Aorta (tissue), 5 donors: ENCODE data around the gene HYAL4. TPM values are rescaled to one million over a fixed set of nuclear protein-coding genes. Genes with fewer than 3 reads are reported as not detected.
"Not testable (repeated sequence)": the region's sequence is repeated elsewhere in the genome, so short reads cannot be mapped to it uniquely, and the experiment has no call there.

Experiments
- ATAC-seq: fragments of 200-7000 bp; cut with Tn5 transposase; one replicate; pipeline ENCODE4 v1.9.1; 2022; ENCODE audit warnings: moderate library complexity; ENCODE audit not compliant: low FRiP score
- DNase-seq, 2 donors: peaks; one replicate each; pipeline ENCODE4 v3.0.0-alpha.2; 2020
- H3K27ac ChIP-seq, 2 donors: one replicate each; pipeline ENCODE4 v1.5.1; 2013; ENCODE audit warnings: low read length in 2 of 2, mild to moderate bottlenecking in 2 of 2, moderate library complexity in 2 of 2, control low read depth in 1 of 2, inconsistent platforms in 1 of 2, low read depth in 1 of 2
- H3K27me3 ChIP-seq, 2 donors: one replicate each; pipeline ENCODE4 v1.6.1; 2013; ENCODE audit warnings: control low read depth in 1 of 2, low read length in 1 of 2, mild to moderate bottlenecking in 1 of 2, moderate library complexity in 1 of 2; ENCODE audit not compliant: insufficient read depth in 2 of 2, control insufficient read depth in 1 of 2
- H3K36me3 ChIP-seq, 2 donors: one replicate each; pipeline ENCODE4 v1.6.1; 2013; ENCODE audit warnings: control low read depth in 1 of 2, low read length in 1 of 2, mild to moderate bottlenecking in 1 of 2; ENCODE audit not compliant: insufficient read depth in 2 of 2, control insufficient read depth in 1 of 2
- H3K4me1 ChIP-seq, 2 donors: one replicate each; pipeline ENCODE4 v1.6.1; 2013; ENCODE audit warnings: low read length in 2 of 2, control low read depth in 1 of 2, mild to moderate bottlenecking in 1 of 2, moderate library complexity in 1 of 2; ENCODE audit not compliant: insufficient read depth in 2 of 2, control insufficient read depth in 1 of 2
- H3K4me3 ChIP-seq, 2 donors: one replicate each; pipeline ENCODE4 v1.5.1; 2013; ENCODE audit warnings: low read length in 2 of 2, control low read depth in 1 of 2, mild to moderate bottlenecking in 1 of 2
- H3K9me3 ChIP-seq: one replicate; pipeline ENCODE4 v1.6.1; 2013; ENCODE audit warnings: mild to moderate bottlenecking, low read length; ENCODE audit not compliant: control insufficient read depth
- WGBS, 2 donors: extraction: QIAGEN DNeasy Blood & Tissue Kit; methylation state at CpG; one replicate each; pipeline ENCODE4 v1.1.7; 2013; 5-methylcytosine and 5-hydroxymethylcytosine counted together
- intact Hi-C, 2 donors: fragments of 100-400 bp; cut with DNase I; formaldehyde crosslinking; loops; one replicate each; pipeline versions ENCODE4 v1.14.2 to v1.15.0; 2022
- polyA plus RNA-seq, 2 donors: library from polyadenylated mRNA; stranded (reverse); fragments of 200-250 nt; gene quantifications; one replicate each; pipeline ENCODE4 v1.2.3, GENCODE V29; 2013
- total RNA-seq, 2 donors: library from RNA; stranded (reverse); fragmentation: NEBNext Ultra II Directional; extraction: Animal tissue kit (Norgen Biotek cat#: 25700); gene quantifications; one replicate each; pipeline ENCODE4 v1.2.1, GENCODE V29; 2021
- donor health status: healthy with polysubstance abuse.
- donor health status: Bipolar disorder and iron deficiency.
- donor health status: DM: no; HTN: no; CAD: no.
- donor health status: DM: no; HTN: no; CAD: no.
- donor health status: DM: yes; HTN: yes; CAD: no.

The HYAL4 gene
- total and polyA plus RNA-seq, 4 donors, result not detected

DNA sequence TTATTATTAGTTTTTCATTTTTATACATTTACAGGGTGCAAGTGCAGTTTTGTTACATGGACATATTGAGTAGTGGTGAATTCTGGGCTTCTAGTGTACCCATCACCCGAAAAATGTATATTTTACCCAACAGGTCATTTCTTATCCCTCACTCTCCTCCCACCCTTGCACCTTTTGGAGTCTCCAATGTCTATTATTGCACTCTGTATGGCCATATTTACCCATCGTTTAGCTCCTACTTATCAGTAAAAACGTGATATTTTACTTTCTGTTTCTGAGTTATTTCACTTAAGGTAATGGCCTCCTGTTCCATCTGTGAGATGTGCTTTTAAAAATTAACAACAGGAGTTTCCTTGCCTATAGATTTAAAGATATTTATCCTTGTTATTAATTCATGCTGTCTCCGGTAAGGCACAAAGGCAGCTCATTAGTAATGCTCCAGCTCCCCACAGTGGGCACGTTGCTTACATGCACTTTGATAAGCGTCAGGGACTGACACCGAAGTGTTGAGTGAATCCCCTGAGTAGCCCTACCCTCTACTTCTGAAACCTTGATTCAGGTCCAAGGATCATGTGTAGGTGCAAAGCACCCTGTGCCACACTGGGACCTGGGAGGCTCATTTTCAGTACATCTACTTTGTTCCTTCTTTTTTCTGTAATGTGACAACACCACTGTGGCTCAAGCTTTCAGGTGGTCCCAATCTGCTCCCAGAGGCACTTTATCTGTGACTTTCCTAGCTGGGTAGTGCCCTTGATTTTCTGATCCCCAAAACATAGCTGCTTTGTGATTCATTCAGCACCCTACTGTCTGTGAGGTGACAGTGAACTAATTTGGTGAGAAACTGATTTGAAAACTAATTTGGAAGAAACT, 27.3 kb downstream of the HYAL4 start:
- DNase-seq (no peak), ATAC-seq (peak; percentile 62)
- H3K36me3 ChIP-seq, result no peaks in the 10 kb centered on the region
- H3K9me3 ChIP-seq, result no peaks in the 10 kb centered on the region
- no peaks in the 10 kb centered on the region for H3K27me3 ChIP-seq
- 15 to 17% methylated on average over 7 of the region's 7 CpGs for WGBS, 2 donors
- no peak overlapping the region for H3K4me3 ChIP-seq
- intact Hi-C loops, result no loop called here
- H3K4me1 ChIP-seq, result no peaks in the 10 kb centered on the region
- H3K27ac ChIP-seq, result no peak overlapping the region

DNA sequence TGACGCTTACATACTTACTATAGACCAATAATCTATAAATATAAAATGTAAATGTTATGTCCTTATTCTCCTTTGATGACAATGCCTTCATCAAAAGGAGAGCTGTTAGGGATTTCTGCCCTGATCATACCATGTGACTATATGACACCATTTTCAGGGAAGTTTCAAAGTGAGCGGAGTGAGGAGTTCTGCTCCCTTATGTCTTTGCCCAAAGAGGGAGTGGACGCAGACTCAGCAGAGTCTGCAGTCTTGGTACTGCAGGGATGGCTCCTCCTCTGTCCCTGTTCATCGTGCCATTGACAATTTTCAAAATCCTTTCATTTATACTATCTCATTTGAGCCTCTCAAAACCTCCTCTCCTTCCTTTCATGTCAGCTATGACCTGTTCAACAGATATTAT, 27.9 kb downstream of the HYAL4 start:
- DNase-seq, result no peak
- intact Hi-C loops, result no loop called here
- 68 to 73% methylated on average over 4 of the region's 4 CpGs for WGBS, 2 donors
- Histone ChIP-seq H3K27ac (no peak overlapping the region), H3K4me3 (no peak overlapping the region), H3K4me1 (no peaks in the 10 kb centered on the region), H3K27me3 (no peaks in the 10 kb centered on the region), H3K9me3 (no peaks in the 10 kb centered on the region), H3K36me3 (no peaks in the 10 kb centered on the region)
- no peak for ATAC-seq

GRCh38 chr7:123876557-123877256, 31.7 kb downstream of the HYAL4 start:
- Histone ChIP-seq H3K4me1 (no peaks in the 10 kb centered on the region), H3K4me3 (no peak overlapping the region), H3K36me3 (no peaks in the 10 kb centered on the region), H3K27ac (no peak overlapping the region), H3K9me3 (no peaks in the 10 kb centered on the region), H3K27me3 (no peaks in the 10 kb centered on the region)
- ATAC-seq (no peak), DNase-seq (no peak)
- 76% methylated on average over 7 of the region's 7 CpGs for WGBS, 2 donors
- intact Hi-C loops, result no loop called here

DNA sequence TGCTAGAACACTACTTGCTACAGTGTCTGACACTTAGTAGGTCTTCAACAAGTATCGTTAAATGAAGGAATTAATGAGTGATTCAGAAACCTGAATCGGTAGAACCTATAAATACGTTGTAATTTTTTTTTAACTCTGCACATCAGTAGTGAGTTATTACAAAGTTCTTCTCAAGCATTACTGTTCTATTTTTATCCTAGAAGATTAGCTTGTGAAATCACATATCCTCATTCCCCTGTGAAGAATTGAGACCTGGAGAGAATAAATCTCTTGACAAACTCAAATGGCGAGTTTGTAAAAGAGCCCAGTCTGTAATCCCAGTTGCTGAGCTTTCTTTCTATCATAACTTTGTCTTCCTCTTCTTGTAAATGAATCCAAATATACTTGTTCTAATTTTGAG, 34.7 kb downstream of the HYAL4 start:
- intact Hi-C loops, result no loop called here
- Histone ChIP-seq H3K4me1 (no peaks in the 10 kb centered on the region), H3K27ac (no peak overlapping the region), H3K36me3 (no peaks in the 10 kb centered on the region), H3K9me3 (no peaks in the 10 kb centered on the region), H3K4me3 (no peak overlapping the region), H3K27me3 (peaks cover 0 to 2% of the 10 kb centered on the region in 2 donors)
- DNase-seq (no peak), ATAC-seq (no peak)
- WGBS, 2 donors, result 46 to 53% methylated on average over 4 of the region's 4 CpGs

GRCh38 chr7:123881300-123881699, 36.3 kb downstream of the HYAL4 start:
- Histone ChIP-seq H3K4me1 (no peaks in the 10 kb centered on the region), H3K27ac (no peak overlapping the region), H3K27me3 (peaks cover 0 to 2% of the 10 kb centered on the region in 2 donors), H3K36me3 (no peaks in the 10 kb centered on the region), H3K9me3 (no peaks in the 10 kb centered on the region), H3K4me3 (no peak overlapping the region)
- no peak for DNase-seq
- 95% methylated on average over 2 of the region's 2 CpGs for WGBS, 2 donors
- intact Hi-C loops, result no loop called here
- ATAC-seq, result no peak

DNA sequence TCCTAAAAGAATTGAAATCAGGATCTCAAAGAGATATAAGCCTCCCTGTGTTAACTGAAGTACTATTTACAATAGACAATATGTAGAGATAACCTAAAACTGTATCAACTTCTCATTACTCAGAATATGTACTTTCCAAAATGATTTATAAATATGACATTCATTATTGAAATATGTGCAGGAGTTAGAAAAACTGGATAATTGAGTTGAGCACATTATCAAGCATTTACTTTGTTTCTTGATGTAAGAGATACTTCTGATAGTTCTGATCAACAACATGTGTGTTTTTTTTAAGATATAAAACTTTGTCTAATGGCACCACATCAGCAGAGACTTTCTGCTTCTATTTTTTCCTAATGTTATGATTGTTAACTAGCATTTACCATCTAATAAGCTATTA, 38.2 kb downstream of the HYAL4 start:
- no peaks in the 10 kb centered on the region for H3K4me1 ChIP-seq
- H3K27me3 ChIP-seq, result peaks cover 0 to 2% of the 10 kb centered on the region in 2 donors
- H3K27ac ChIP-seq, result no peak overlapping the region
- ATAC-seq (no peak), DNase-seq (no peak)
- H3K4me3 ChIP-seq, result no peak overlapping the region
- intact Hi-C loops, result no loop called here
- no peaks in the 10 kb centered on the region for H3K36me3 ChIP-seq
- H3K9me3 ChIP-seq, result no peaks in the 10 kb centered on the region

GRCh38 chr7:123888192-123888591, 43.2 kb downstream of the HYAL4 start:
- no peaks in the 10 kb centered on the region for H3K27me3 ChIP-seq
- H3K36me3 ChIP-seq, result no peaks in the 10 kb centered on the region
- no peaks in the 10 kb centered on the region for H3K4me1 ChIP-seq
- H3K4me3 ChIP-seq, result no peak overlapping the region
- intact Hi-C loops, result no loop called here
- no peak overlapping the region for H3K27ac ChIP-seq
- ATAC-seq (no peak), DNase-seq (no peak)
- H3K9me3 ChIP-seq, result peaks cover 2% of the 10 kb centered on the region

DNA sequence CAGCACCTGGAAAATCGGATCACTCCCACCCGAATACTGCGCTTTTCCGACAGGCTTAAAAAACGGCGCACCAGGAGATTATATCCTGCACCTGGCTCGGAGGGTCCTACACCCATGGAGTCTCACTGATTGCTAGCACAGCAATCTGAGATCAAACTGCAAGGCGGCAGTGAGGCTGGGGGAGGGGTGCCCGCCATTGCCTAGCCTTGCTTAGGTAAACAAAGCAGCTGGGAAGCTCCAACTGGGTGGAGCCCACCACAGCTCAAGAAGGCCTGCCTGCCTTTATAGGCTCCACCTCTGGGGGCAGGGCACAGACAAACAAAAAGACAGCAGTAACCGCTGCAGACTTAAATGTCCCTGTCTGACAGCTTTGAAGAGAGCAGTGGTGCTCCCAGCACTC, 49.8 kb downstream of the HYAL4 start:
- H3K4me3 ChIP-seq, intact Hi-C loops, H3K27ac ChIP-seq, H3K36me3 ChIP-seq, H3K9me3 ChIP-seq, ATAC-seq, H3K27me3 ChIP-seq, H3K4me1 ChIP-seq, DNase-seq: not testable (repeated sequence)
- WGBS, 2 donors, result 89 to 94% methylated on average over 9 to 10 of the region's 10 CpGs

- Histone ChIP-seq H3K9me3 (peaks cover 1% of the 10 kb centered on the region), H3K36me3 (no peaks in the 10 kb centered on the region), H3K4me1 (no peaks in the 10 kb centered on the region), H3K4me3 (no peak overlapping the region), H3K27me3 (no peaks in the 10 kb centered on the region), H3K27ac (no peak overlapping the region)
- ATAC-seq (no peak), DNase-seq (no peak)
- 36 to 67% methylated on average over 1 of the region's 1 CpG for WGBS, 2 donors
- intact Hi-C loops, result no loop called here
These were observed 56.1 kb downstream of the HYAL4 start for GRCh38 chr7:123901101-123901500.
